ENCODE results near the gene SCN7A.

The SCN7A gene

DNA sequence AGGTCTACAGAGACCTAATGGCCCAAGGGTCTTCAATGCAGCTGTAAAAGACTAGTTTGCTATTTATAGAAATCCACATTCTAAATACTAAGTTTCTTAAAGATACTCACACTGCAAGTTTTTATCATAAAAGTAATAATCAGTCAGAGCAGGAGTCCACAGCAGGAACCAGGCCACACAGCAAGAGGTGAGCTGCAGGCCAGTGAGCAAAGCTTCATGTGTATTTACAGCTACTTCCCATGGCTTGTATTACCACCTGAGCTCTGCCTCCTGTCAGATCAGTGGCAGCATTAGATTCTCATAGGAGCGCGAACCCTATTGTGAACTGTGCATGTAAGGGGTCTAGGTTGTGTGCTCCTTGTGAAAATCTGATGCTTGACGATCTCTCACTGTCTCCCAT lies 111.6 kb downstream of the SCN7A start:
- TF ChIP-seq, protein P1, sequence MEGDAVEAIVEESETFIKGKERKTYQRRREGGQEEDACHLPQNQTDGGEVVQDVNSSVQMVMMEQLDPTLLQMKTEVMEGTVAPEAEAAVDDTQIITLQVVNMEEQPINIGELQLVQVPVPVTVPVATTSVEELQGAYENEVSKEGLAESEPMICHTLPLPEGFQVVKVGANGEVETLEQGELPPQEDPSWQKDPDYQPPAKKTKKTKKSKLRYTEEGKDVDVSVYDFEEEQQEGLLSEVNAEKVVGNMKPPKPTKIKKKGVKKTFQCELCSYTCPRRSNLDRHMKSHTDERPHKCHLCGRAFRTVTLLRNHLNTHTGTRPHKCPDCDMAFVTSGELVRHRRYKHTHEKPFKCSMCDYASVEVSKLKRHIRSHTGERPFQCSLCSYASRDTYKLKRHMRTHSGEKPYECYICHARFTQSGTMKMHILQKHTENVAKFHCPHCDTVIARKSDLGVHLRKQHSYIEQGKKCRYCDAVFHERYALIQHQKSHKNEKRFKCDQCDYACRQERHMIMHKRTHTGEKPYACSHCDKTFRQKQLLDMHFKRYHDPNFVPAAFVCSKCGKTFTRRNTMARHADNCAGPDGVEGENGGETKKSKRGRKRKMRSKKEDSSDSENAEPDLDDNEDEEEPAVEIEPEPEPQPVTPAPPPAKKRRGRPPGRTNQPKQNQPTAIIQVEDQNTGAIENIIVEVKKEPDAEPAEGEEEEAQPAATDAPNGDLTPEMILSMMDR (IDR thresholded peaks at IDR 0.05; ENCODE audit: low read depth, low read length), result no peak
- no peak for DNase-seq (ENCODE audit: extremely low read depth, low read depth)

DNA sequence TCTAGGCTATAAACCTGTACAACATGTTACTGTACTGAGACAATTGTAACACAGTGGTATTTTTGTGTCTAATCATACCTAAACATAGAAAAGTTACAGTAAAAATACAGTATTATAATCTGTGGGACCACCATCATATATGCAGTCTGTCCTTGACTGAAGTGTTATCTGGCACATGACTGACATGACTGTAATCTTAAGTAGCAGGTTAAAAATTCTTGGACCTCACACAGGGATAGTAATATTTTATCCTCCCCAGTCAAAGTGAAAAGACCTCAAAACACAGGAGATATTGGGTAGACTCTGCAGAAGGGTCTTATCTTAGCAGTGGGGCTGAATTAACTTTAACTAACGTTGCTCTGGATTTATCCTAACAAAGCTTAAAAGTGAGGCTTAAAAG lies 113.4 kb downstream of the SCN7A start:
- no peak for DNase-seq (ENCODE audit: extremely low read depth, low read depth)
- TF ChIP-seq, protein P1 (IDR thresholded peaks at IDR 0.05; ENCODE audit: low read depth, low read length), result no peak

DNA sequence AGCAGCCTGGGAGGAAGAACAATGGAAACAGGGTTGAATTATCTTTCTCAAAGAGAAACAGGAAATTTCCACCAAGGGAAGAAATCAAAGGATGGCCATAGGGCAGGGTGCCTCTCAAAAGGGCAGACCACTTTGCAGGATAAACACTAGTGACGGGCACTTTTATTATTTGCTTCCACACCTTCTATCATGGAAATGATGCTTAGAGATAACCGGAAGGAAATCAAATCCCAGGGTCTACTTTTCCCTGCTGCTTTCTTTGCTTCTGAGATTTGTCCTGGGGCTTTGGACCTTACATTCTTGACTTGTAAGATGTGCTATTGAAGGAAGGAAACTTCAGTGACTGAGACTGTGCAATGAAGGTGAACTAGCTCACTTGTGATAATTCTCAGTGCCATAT lies 117.2 kb downstream of the SCN7A start:
- TF ChIP-seq, protein P1 (IDR thresholded peaks at IDR 0.05; ENCODE audit: low read depth, low read length), result no peak
- no peak for DNase-seq (ENCODE audit: extremely low read depth, low read depth)

DNA sequence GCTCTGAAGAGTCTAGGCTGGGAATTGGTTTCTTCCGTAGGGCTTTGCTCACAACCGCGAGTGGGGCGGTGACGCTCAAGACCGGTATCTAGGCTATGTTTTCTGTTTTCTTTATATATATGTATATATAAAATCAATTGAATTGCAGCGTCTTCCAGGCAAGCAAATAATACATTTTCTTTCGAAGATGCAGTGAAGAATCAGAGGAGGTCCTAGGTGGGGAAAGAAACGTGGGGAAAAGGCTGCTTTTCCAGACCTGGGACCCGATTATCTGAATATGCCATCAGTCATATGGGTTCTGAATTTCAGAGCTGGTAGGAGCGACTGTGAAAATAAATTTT lies 117.6 kb downstream of the SCN7A start:
- TF ChIP-seq, protein P1 (IDR thresholded peaks at IDR 0.05; ENCODE audit: low read depth, low read length), result no peak

DNA sequence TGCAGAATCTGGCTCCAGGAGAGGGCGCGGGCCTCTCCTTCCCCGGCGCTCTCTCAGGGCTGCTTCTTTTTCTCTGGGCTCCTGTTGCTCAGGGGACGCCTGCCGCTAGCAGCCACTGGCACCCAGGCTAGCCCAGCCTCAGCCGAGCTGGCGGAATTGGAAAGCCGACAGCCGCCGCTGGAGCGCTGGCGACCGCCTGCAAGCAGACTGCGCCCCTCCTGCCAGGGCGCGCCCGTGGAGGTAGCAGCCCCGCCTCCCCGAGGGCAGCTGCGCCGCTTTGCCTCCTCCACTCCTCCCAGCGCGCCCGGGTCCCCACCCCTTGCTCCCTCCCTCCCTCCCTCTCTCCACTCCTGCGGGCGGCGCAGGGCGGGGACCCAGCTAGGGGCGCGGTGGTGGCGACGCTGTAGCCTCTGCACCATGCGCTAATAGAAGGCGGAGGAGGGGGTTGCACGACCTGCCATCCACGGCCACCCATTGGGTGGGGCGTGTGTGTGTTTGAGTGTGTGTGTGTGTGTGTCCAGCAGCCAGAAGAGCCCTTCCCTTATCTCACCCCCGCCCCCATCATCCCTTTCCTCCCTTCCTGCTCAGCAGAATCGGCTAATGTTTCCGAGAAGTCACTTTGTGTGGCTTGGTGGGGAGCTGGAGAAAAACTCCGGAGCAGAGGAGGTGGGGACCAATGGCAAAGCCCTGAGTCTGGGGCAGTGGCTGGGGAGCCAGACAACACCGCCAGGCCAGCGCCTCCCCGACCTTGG lies 118.1 kb downstream of the SCN7A start, which contains the start of gene SCN9A:
TSS of gene SCN9A (minus strand) at position 209 of the 752 bp plus-strand sequence. CDS start 64,188 bp downstream, outside the sequence.
- DNase-seq (ENCODE audit: extremely low read depth, low read depth), result peak; percentile 58
- TF ChIP-seq, protein P1 (IDR thresholded peaks at IDR 0.05; ENCODE audit: low read depth, low read length), result no peak

More for the DNA sequence above, 117.6 kb downstream of the SCN7A start:
- DNase-seq (ENCODE audit: extremely low read depth, low read depth), result no peak

DNA sequence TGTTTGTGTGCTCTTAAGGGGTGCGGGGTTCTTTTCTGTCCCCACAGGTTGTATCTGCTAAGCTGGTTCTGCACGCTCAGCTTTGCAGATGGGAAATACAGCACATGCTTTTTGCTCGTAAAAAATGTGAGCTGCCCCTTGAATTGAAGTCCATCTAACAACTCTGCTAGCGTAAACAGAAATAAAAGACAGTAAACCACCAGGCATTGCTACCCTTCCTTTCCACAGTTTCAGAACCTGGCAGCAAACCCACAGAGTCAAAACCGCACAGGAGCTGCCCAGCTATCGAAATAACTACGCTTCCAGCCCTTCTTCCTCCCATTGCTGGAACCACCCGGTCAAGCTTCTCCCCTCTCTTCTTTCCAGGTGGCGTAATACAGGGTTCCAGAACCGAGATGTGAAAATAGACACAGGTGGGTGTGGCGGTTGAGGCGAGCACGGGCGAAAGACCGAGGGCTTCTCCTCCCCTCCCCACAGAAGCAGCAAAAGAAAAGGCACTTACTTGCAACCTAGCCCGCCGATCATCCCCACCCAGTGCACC lies 118.8 kb downstream of the SCN7A start:
- TF ChIP-seq, protein P1 (IDR thresholded peaks at IDR 0.05; ENCODE audit: low read depth, low read length), result no peak; the same call in 1 of the 2 replicates
- no peak for DNase-seq (ENCODE audit: extremely low read depth, low read depth)

DNA sequence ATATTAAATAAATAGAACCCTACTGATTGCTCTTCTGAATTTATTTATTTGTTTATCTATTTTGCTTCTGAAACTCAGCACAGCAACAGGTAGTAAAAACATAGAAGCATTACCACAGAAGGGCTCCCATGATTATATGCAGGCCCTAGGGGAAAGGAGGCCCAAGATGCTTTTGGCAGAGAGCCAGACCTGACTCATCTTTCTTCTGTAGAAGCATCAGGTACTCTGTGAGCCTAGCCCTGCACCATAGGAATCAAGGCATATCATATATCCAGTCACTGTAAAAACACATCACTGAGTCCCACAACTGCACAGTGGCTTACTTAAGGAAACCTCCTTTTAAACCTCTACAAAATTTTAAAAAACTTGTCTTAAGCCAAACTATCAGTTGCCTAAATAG lies 120.1 kb downstream of the SCN7A start:
- TF ChIP-seq, protein P1 (IDR thresholded peaks at IDR 0.05; ENCODE audit: low read depth, low read length), result no peak
- no peak for DNase-seq (ENCODE audit: extremely low read depth, low read depth)
